ENCODE results near the gene GET4.

The GET4 gene, protein sequence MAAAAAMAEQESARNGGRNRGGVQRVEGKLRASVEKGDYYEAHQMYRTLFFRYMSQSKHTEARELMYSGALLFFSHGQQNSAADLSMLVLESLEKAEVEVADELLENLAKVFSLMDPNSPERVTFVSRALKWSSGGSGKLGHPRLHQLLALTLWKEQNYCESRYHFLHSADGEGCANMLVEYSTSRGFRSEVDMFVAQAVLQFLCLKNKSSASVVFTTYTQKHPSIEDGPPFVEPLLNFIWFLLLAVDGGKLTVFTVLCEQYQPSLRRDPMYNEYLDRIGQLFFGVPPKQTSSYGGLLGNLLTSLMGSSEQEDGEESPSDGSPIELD

DNA sequence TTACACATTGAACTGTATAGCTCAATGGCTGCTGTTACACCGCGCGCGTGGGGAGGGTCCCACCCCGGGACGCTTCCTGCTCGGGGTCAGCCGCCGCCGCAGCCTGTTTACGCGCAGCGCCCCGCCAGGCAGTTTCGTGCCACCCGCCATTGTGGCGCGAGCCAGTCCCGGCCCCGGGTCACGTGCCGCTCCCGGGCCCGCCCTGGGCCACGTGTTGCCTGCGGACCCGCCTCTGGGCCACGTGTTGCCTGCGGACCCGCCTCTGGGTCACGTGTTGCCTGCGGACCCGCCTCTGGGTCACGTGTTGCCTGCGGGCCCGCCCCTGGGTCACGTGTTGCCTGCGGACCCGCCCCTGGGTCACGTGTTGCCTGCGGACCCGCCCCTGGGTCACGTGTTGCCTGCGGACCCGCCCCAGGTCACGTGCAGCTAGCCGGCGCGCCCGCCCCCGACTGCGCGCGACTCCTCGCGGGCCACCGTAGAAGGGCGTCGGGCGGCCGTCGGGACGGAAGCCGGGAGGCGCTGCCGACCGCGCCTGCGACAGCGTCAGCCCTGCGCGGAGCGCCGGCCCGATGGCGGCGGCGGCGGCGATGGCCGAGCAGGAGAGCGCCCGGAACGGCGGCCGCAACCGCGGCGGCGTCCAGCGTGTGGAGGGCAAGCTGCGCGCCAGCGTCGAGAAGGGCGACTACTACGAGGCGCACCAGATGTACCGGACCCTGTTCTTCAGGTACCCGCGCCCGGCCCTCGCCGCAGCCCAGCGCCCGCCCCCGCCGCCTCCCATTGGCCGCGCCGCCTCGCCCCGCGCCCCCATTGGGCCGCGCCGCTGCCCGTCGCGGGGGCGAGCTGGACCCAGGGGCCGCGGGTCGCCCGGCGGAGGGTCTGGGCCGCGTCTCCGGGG lies at the start of gene GET4:
Gene GET4 (plus strand): TSS at position 478 of the 895 bp plus-strand sequence. CDS start 92 bp downstream, at position 570.
- peak; percentile 64 for FAIRE-seq

DNA sequence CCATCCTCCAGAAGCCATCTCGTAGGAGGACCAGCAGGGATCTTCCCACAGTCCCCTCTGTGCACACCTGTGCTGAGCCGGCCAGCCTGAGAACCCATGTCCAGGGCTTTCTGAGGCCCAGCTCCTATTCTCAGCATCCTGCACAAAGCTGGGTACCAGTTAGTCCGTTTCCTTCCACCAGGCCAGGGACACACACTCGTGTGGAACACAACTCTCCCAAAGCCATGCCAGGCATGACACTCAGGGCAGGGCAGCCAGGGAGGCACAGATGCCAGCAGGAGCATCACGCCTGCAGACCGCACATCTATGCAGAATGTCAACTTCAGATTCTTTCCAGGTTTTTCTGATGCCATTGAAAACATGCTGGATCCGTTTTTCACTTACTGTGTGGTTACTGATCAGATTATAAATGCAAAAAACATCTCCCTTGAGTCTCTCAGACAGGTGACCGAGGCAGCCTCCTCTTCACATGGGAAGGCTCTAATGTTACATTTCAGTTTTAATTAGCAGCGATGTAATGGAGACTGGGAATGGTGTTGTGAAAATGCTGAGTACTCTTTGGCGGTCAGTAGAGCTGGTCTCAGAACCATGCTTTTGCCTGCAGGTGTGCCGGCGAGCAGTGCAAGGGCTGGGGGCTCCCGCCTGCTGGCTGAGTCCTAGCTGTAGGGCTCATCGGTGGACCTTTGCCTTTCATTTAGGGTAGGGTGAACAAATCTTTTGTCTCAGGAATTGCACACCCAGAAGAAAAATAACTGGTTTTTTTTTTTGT lies 47.4 kb upstream of the GET4 start:
- no peak for FAIRE-seq

DNA sequence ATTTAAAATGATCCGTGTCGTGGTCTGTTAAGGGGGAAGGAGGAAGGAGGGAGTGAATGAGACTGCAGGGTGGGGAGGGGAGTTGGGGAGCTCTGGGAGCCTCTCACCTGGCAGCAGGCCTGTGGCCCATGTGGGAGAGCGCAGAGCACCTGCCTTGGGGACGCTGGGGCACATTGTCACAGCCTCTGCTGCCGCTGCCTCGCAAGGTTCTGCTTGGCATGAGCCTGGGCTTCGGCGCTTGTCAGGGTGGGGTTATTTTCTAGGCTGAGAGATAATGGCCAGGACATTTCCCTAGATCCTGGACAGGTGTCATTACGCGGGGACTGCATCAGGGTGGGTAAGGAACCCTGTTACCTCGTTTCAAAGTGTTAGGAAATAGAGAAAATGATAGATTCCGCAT lies 46.3 kb upstream of the GET4 start:
- no peak for FAIRE-seq

DNA sequence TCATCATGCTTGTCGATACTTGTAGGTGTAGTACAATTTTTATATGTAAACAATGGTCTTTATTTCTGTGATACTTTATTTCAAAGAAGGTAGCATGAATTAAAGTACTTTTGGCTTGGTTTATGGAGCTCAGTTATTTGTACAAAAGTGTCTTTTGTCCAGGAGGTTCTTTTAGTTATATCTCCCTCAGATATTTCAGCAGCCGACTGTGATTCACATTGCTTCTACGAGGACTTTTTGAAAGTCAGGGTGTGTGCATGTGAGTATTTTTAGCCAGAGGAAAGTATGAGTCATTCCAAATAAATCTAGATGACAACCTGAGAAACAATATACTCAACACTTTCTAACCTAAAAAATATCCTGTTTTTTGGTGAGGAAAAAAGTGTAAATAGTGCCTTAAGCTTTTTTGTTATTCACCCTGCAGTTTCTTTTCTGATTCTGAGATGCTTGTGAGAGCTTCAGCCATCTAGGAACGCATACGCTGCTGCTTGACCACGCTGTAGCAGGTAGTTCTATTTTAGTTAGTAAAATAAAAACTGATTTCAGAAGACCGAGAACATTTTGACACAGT lies 44.7 kb upstream of the GET4 start:
- FAIRE-seq, result no peak

DNA sequence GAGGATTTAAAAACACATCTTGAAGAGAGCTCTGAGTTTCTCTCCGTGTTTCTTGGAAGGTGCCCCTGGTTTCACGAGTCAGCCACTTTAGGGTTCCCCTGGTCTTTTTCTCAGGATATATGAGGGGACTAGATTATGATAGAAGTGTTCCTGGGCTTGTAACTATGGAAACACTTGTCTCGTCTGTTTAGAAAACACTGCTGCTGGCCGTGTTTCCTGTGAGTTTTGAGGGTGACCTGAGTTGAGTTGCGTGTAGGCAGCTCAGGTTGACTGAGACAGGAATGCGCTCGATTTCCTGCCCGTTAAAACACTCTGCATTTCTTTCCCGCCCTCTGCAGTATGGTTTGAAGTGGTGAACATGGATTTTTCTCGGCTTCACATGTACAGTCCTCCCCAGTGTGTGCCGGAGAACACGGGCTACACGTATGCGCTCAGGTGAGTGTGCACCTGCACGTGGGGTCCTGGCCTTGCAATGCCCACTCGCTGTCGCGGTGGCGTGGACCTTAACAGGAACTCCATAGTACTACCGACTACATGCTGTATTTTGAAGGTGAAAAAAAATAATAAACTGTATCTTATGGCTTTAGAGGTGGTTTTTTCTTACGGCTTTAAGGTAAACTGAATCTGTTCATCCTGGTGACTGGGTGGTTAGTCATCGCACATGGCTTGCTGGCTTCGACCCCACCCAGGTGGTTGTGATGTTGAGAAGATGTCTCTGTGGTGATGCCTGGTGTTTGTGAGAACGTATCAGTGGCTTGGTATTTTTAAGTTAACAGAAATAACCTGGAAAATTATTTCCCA lies 44.0 kb upstream of the GET4 start, which contains the start of gene SUN1:
Gene SUN1 (plus strand): TSS at position 310 of the 801 bp plus-strand sequence. CDS start 49 bp downstream, at position 359.
- no peak for FAIRE-seq

DNA sequence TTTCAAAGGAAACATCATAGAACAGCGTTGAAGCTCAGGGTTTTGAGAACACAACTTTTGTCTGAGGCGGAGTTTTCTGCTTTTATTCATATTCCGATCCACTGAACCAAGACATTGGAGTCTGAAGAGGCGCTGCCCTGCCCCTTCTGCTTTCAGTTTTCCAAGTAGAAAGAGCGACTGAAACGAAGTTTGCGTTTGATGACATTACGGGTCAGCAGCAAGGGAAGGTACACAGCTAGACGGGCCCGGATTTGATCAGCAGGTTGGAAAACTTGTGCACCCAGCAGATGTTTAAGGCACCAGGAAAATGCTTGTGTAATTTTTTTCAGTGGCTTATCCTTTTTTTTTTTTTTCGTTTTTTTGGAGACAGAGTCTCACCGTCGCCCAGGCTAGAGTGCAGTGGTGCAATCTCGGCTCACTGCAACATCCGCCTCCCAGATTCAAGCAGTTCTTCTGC lies 43.4 kb upstream of the GET4 start:
- FAIRE-seq, result no peak

DNA sequence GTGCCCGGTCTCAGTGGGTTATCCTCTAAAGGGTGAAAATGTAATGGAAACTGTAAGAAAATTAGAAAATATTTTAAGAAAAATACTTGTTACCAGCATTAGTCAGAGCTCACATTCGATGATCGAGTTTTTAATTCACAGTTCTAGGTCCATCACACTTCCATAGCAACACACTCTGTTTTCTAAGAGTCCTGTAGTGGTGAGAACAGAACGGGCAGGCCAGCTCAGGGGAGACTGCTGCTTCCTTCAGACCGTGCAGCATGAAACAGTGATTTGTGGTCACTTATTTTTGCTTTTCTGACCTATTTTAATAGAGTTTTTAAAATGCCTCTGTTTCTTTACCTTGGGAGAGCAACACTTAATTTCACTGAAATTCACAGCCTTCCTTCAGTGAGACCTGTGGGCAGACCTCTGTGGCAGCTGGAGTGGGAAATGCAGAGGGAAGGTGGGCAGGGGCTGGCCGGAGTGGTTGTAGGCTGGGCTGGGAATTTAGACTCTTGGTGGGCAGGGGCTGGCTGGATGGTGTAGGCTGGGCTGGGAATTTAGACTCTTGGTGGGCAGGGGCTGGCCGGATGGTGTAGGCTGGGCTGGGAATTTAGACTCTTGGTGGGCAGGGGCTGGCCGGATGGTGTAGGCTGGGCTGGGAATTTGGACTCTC lies 42.6 kb upstream of the GET4 start:
- FAIRE-seq, result no peak

DNA sequence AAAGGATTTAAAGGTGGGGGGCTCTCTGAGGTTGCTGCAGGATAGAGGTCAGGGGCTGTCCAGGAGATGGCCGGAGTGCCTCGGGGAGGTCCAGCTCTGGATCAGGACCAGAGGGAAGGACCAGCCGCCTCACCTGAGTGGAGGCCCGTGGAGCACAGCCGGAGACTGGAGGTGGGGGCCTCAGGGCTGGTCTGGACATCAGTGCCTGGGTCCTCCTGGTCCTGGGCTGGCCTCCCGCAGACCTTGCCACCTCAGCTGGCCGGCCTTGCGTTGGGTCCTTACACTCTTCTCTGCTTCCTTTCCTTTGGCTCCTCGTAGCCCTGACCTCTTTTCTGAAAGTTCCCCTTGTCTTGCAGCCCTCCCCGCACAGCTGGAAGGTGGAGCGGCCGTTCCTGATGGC lies 42.1 kb upstream of the GET4 start:
- no peak for FAIRE-seq

DNA sequence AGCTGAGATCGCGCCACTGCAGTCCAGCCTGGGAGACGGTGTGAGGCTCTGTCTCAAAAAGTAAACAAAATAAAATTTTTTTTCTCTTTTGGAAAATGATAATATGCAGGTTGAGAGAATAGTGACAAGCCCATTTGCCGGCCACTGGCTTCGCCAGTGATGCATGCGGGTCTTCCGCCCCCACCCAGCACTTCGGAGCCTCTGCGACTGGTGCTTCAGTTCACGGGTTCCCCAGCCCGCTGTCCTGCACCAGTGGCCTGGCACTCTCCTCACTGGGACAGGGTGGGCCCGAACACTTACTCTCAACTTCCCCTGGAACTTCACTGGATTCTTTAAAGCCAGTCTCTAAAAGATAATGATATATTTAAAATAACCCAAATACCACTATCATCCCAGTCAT lies 41.3 kb upstream of the GET4 start:
- FAIRE-seq, result no peak

DNA sequence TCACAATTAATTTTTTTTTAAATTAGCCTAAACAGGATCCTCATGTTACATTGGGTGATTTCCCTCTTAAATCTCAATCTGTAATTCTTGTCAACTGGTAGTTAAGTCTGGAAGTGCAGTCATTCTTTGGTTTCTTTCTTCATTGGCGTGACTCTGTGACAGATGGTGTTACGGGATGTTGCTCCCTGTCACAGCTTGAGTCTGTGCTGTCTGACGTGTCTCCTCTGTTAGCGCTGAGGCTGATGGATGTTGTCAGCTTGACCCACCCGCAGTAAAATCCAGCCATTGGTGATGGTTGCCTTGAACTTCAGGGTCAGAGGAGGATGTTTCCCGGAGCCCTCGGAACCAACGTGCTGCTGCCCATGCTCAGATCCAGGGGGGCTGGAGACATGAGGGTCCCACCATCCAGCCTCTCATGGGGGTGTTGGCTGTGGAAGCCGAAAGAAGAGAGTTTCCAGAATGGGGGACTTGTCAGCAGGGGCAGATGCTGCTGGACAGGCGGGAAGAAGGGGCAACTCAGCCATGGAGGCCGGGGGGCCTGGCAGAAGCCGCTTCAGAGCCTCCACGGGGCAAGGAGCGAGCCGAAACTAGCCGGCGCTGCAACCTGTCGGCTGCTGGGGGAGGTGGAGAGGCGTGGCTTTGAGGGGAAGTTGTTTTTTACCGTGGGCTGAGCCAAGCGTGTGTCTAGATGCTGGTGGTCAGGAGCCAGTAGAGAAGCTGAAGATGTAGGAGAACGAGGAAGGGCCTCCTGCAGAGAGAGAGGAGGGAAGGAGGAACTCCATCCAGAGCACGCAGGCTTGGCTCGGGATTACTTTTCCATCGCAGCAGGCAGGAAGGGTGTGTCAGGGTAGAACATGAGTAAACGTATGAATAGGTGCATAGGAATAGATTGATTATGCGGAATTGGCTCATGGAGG lies 40.6 kb upstream of the GET4 start:
- no peak for FAIRE-seq

DNA sequence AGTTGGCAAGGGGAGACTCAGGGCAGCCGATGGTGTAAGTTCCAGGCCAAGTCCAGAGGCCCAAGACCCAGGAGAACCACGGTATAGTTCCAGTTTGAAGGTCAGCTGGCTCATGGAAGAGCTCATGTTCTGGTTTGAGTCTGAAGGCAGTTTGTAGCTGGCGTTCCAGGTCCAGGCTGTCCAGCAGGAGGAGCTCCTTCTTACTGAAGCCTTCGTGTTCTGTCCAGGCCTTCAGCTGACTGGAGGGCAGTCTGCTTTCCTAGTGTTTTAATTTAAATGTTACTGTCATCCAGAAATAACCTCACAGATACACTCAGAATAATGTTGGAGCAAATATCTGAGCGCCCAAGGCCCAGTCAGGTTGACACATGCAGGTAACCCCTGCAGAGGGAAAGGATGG lies 39.9 kb upstream of the GET4 start:
- peak; percentile 75 for FAIRE-seq

DNA sequence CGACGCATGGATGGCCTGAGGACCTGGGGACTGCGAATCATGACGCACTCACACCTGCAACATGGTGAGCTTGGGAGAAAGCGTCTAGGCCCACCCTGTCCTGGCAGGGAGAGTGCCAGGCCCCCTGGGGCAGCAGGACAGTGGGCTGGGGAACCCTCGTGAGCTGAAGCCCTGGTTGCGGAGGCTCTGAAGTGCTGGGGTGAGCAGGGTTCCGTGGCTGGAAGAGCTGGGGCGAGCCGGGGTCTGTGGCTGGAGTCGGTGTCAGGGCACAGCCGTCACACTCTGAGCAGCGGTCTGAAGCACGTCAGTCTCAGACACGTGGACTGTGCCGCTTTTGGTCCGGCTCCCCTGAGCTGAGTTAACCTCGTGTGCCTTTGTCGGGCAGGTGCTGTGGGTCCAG lies 39.4 kb upstream of the GET4 start:
- FAIRE-seq, result no peak

DNA sequence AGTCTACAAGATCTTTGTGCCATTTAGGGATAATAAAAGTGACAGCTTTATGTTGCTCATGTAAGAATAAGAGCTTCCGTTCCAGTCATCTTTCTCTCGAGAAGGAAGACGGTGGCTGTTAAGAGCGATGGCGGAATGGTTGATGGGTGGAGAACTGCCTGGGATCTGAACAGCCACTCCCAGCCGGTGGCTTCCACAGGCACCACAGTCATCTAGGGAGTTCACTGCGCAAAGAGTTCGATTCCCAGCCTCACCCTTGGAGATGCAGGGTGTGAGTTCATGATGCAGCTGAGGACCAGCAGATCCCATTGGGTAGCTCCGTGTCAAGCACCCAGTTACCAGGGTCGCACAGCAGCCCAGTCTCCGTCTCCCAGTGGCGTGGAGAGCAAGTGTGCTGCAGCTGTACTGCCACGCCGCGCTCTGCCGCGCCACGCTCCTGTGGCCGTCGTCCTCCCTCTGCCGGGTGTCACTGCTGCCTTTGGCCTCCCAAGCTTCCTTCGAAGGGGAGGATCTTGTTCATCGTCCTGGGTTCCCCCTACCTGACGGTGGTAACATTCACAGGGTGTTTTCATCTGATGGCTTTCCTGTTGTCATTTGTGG lies 36.3 kb upstream of the GET4 start:
- FAIRE-seq, result no peak

DNA sequence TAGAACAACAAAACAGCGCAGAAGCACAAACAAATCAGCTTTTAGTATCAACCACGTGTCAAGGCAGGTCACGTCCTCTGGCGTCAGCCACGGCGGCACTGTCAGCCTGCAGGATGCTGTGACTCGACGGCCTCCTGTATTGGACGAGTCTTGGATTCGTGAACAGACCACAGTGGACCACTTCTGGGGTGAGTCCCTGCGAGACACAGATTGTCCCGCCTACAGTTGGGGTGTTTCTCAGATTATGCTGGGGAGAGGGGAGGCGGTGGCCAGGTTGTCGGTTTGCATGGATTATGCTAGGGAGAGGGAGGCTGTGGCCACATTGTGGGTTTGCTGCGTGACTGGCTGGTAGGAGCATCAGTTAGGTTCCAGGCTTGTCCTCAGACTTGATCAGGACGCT lies 34.4 kb upstream of the GET4 start:
- no peak for FAIRE-seq

DNA sequence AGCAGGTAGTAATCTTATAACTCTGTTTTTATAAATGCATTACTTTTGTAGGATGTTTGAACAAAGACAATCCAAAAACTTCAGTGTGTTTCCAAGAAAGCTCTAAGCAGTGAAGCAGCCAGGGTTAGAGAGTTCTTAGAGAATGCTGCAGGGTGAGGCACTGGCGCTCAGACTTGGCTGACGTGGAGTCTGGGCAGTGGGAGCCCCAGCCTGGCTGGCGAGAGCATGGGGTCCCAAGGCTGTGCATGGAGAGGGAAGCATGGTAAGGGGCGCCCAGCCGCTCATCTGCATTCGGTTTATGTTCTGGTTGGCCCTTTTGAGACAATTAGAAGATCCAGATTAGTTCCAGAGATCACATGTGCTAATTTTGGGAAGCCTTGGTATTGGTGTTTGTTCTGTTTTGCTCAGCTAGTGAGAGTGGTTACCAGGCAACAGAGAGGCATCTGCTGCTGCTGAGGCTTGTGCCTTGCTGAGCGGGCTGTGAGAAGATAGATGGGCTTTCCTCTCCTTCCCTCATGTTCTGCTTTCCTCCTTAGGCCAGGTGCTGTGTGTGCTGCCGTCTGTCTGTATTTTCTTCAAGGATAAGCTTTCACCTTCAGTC lies 33.8 kb upstream of the GET4 start:
- FAIRE-seq, result no peak

DNA sequence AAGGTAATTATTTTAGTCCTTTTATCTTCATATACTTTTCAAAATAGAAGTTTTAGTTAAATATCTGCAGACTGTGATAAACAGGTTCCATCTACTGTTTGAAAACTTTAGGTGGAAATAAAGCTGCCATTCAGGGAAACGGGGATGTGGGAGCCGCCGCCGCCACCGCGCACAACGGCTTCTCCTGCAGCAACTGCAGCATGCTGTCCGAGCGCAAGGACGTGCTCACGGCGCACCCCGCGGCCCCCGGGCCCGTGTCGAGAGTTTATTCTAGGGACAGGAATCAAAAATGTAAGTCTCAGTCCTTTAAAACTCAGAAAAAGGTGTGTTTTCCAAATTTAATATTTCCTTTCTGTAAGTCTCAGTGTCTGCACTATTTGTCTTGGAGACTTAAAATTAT lies 33.1 kb upstream of the GET4 start:
- no peak for FAIRE-seq

DNA sequence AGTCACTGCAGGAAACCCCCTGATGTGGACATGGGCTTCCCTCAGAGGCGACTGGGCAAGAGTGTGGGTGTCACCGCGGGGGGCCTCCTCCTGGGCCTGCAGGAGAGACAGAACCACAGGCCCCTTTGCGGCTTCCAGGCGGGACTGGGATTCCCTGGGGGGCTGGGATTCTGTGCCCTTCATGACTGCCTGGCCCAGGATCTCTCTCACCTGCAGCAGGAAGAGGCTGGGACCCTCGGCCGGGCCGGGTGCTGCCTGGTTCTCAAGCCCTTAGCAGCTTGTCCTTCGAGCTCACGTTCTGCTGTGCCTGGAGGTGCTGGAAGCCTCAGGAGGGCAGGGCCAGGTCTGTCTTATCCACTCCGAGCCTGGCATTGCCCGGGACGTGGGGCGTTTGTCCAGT lies 32.3 kb upstream of the GET4 start:
- no peak for FAIRE-seq

DNA sequence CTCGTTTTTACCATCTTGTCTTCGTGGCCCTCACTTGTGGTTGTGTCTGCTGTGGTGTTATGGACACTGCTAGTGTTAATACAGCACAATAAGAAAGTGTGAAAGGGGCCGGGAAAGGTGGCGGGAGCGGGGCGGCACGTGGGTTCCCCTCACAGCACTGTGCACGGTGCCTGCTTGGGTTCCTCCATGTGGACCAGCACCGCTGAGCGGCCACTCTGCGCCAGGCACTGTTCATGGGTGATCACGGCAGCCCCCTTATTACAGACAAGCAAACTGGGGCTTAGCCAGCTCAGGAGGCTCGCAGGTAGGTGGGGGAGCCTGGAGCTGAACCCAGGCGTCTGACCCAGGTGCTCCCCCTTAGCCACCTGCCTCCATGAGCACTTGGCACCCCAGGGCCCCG lies 31.8 kb upstream of the GET4 start:
- FAIRE-seq, result no peak

DNA sequence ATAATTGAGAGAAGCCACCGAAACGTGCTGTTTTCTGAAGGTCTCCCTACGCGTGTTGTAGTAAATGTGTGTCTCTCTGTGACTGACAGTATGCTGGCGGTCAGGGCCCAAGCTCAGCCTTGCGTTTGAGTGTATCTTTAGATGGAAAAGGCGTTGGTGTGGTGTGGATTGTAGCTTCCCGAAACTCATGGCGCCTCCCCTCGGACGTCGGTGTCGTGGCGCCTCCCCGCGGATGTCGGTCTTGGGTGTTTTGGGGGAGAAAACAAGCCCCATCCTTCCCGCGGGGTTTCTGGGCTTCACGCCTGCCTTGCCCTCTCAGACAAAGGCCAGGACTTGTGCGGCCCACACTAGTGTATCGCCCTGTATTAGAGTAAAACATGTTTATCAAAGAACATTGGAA lies 31.3 kb upstream of the GET4 start:
- FAIRE-seq, result no peak
